ENCODE results near the gene HEMGN.

Gene HEMGN

GRCh38 chr9:97934321-97935115, 3.5 kb downstream of the HEMGN start:
- Histone ChIP-seq H2BK12ac (ENCODE audit: low read length in 2 of 2) (no peak overlapping the region), H3K79me1 (replicated peaks; ENCODE audit: low read length, poor library complexity, severe bottlenecking) (no peaks in the 10 kb centered on the region)

GRCh38 chr9:97933297-97933998, 4.5 kb downstream of the HEMGN start:
- Histone ChIP-seq H2BK5ac (ENCODE audit: low read depth, low read length, poor library complexity, severe bottlenecking) (no peak overlapping the region), H3K4me1 (ENCODE audit: control insufficient read depth, insufficient read depth, low read depth, low read length) (no peaks in the 10 kb centered on the region), H3K4ac (ENCODE audit: low read depth in 1 of 2, low read length in 2 of 2) (no peak overlapping the region), H2BK15ac (ENCODE audit: low read depth, poor library complexity, severe bottlenecking) (no peak overlapping the region), H4K91ac (ENCODE audit: low read length) (no peak overlapping the region), H3K18ac (ENCODE audit: low read depth in 1 of 2, low read length in 2 of 2) (no peak overlapping the region), H3K27me3 (ENCODE audit: control insufficient read depth in 1 of 2, insufficient read depth in 1 of 2, low read length in 2 of 2) (peaks cover 49 to 51% of the 10 kb centered on the region in 2 experiments), H3K4me3 (ENCODE audit: insufficient read depth in 1 of 2, low read depth in 1 of 2, low read length in 2 of 2) (no peak overlapping the region), H2BK12ac (ENCODE audit: low read length in 2 of 2) (no peak overlapping the region), H2AK5ac (ENCODE audit: low read length, severe bottlenecking) (no peak overlapping the region), H3K36me3 (ENCODE audit: control insufficient read depth in 1 of 2, insufficient read depth in 2 of 2, low read depth in 1 of 2, low read length in 2 of 2) (no peaks in the 10 kb centered on the region), H2AFZ (ENCODE audit: low read depth, low read length) (no peak overlapping the region), H3K79me1 (replicated peaks; ENCODE audit: low read length, poor library complexity, severe bottlenecking) (no peaks in the 10 kb centered on the region), H3K27ac (ENCODE audit: low read length, poor library complexity, severe bottlenecking) (no peak overlapping the region), H4K8ac (ENCODE audit: low read length) (no peak overlapping the region), H3K4me2 (ENCODE audit: low read length, poor library complexity, severe bottlenecking) (no peak overlapping the region), H3K9ac (ENCODE audit: low read length) (no peak overlapping the region), H3K14ac (ENCODE audit: low read length in 2 of 2) (no peak overlapping the region), H3K23ac (ENCODE audit: low read length in 2 of 2) (no peak overlapping the region), H2BK120ac (ENCODE audit: low read depth, low read length) (no peak overlapping the region), H3K9me3 (ENCODE audit: control insufficient read depth, low read length) (no peaks in the 10 kb centered on the region)
- DNase-seq = no peak
- 20% methylated on average over 1 of the region's 4 CpGs for WGBS

More at GRCh38 chr9:97934321-97935115, 3.5 kb downstream of the HEMGN start:
- no peak overlapping the region for H2BK5ac ChIP-seq (ENCODE audit: low read depth, low read length, poor library complexity, severe bottlenecking)
- peaks cover 57 to 58% of the 10 kb centered on the region in 2 experiments for H3K27me3 ChIP-seq (ENCODE audit: control insufficient read depth in 1 of 2, insufficient read depth in 1 of 2, low read length in 2 of 2)
- H3K4me3 ChIP-seq (ENCODE audit: insufficient read depth in 1 of 2, low read depth in 1 of 2, low read length in 2 of 2) = no peak overlapping the region
- H2BK15ac ChIP-seq (ENCODE audit: low read depth, poor library complexity, severe bottlenecking) = no peak overlapping the region
- H3K9ac ChIP-seq (ENCODE audit: low read length) = no peak overlapping the region
- H4K8ac ChIP-seq (ENCODE audit: low read length) = no peak overlapping the region
- H3K4ac ChIP-seq (ENCODE audit: low read depth in 1 of 2, low read length in 2 of 2) = no peak overlapping the region
- H3K18ac ChIP-seq (ENCODE audit: low read depth in 1 of 2, low read length in 2 of 2) = no peak overlapping the region
- H2AFZ ChIP-seq (ENCODE audit: low read depth, low read length) = no peak overlapping the region
- DNase-seq = no peak
- H4K91ac ChIP-seq (ENCODE audit: low read length) = no peak overlapping the region
- H3K23ac ChIP-seq (ENCODE audit: low read length in 2 of 2) = no peak overlapping the region
- H3K9me3 ChIP-seq (ENCODE audit: control insufficient read depth, low read length) = no peaks in the 10 kb centered on the region
- H2BK120ac ChIP-seq (ENCODE audit: low read depth, low read length) = no peak overlapping the region
- H3K36me3 ChIP-seq (ENCODE audit: control insufficient read depth in 1 of 2, insufficient read depth in 2 of 2, low read depth in 1 of 2, low read length in 2 of 2) = no peaks in the 10 kb centered on the region
- 18% methylated on average over 3 of the region's 6 CpGs for WGBS
- H3K14ac ChIP-seq (ENCODE audit: low read length in 2 of 2) = no peak overlapping the region
- no peak overlapping the region for H3K27ac ChIP-seq (ENCODE audit: low read length, poor library complexity, severe bottlenecking)
- no peaks in the 10 kb centered on the region for H3K4me1 ChIP-seq (ENCODE audit: control insufficient read depth, insufficient read depth, low read depth, low read length)
- H3K4me2 ChIP-seq (ENCODE audit: low read length, poor library complexity, severe bottlenecking) = no peak overlapping the region
- no peak overlapping the region for H2AK5ac ChIP-seq (ENCODE audit: low read length, severe bottlenecking)

GRCh38 chr9:97930972-97931371, 7.0 kb downstream of the HEMGN start:
- no peaks in the 10 kb centered on the region for H3K9me3 ChIP-seq (ENCODE audit: control insufficient read depth, low read length)
- H3K36me3 ChIP-seq (ENCODE audit: control insufficient read depth in 1 of 2, insufficient read depth in 2 of 2, low read depth in 1 of 2, low read length in 2 of 2) = no peaks in the 10 kb centered on the region
- no peak overlapping the region for H3K4ac ChIP-seq (ENCODE audit: low read depth in 1 of 2, low read length in 2 of 2)
- H4K91ac ChIP-seq (ENCODE audit: low read length) = no peak overlapping the region
- H2AK5ac ChIP-seq (ENCODE audit: low read length, severe bottlenecking) = no peak overlapping the region
- no peak for DNase-seq
- peaks cover 48 to 49% of the 10 kb centered on the region in 2 experiments for H3K27me3 ChIP-seq (ENCODE audit: control insufficient read depth in 1 of 2, insufficient read depth in 1 of 2, low read length in 2 of 2)
- H2BK12ac ChIP-seq (ENCODE audit: low read length in 2 of 2) = no peak overlapping the region
- no peak overlapping the region for H3K4me3 ChIP-seq (ENCODE audit: insufficient read depth in 1 of 2, low read depth in 1 of 2, low read length in 2 of 2)
- H3K23ac ChIP-seq (ENCODE audit: low read length in 2 of 2) = no peak overlapping the region
- no peak overlapping the region for H3K9ac ChIP-seq (ENCODE audit: low read length)
- no peak overlapping the region for H2BK120ac ChIP-seq (ENCODE audit: low read depth, low read length)
- no peak overlapping the region for H2AFZ ChIP-seq (ENCODE audit: low read depth, low read length)
- no peak overlapping the region for H3K18ac ChIP-seq (ENCODE audit: low read depth in 1 of 2, low read length in 2 of 2)
- no peak overlapping the region for H2BK5ac ChIP-seq (ENCODE audit: low read depth, low read length, poor library complexity, severe bottlenecking)
- 71% methylated on average over 2 of the region's 3 CpGs for WGBS
- no peak overlapping the region for H3K27ac ChIP-seq (ENCODE audit: low read length, poor library complexity, severe bottlenecking)
- H3K79me1 ChIP-seq (replicated peaks; ENCODE audit: low read length, poor library complexity, severe bottlenecking) = no peaks in the 10 kb centered on the region
- H4K8ac ChIP-seq (ENCODE audit: low read length) = no peak overlapping the region
- no peak overlapping the region for H3K4me2 ChIP-seq (ENCODE audit: low read length, poor library complexity, severe bottlenecking)
- H2BK15ac ChIP-seq (ENCODE audit: low read depth, poor library complexity, severe bottlenecking) = no peak overlapping the region
- H3K14ac ChIP-seq (ENCODE audit: low read length in 2 of 2) = no peak overlapping the region
- H3K4me1 ChIP-seq (ENCODE audit: control insufficient read depth, insufficient read depth, low read depth, low read length) = no peaks in the 10 kb centered on the region

GRCh38 chr9:97928986-97929604, 8.9 kb downstream of the HEMGN start:
- Histone ChIP-seq H3K36me3 (ENCODE audit: control insufficient read depth in 1 of 2, insufficient read depth in 2 of 2, low read depth in 1 of 2, low read length in 2 of 2) (no peaks in the 10 kb centered on the region), H3K9ac (ENCODE audit: low read length) (no peak overlapping the region), H3K18ac (ENCODE audit: low read depth in 1 of 2, low read length in 2 of 2) (no peak overlapping the region), H3K4me2 (ENCODE audit: low read length, poor library complexity, severe bottlenecking) (no peak overlapping the region), H2BK5ac (ENCODE audit: low read depth, low read length, poor library complexity, severe bottlenecking) (no peak overlapping the region), H2BK15ac (ENCODE audit: low read depth, poor library complexity, severe bottlenecking) (no peak overlapping the region), H2BK120ac (ENCODE audit: low read depth, low read length) (no peak overlapping the region), H3K27ac (ENCODE audit: low read length, poor library complexity, severe bottlenecking) (no peak overlapping the region), H3K4ac (ENCODE audit: low read depth in 1 of 2, low read length in 2 of 2) (no peak overlapping the region), H3K14ac (ENCODE audit: low read length in 2 of 2) (no peak overlapping the region), H3K27me3 (ENCODE audit: control insufficient read depth in 1 of 2, insufficient read depth in 1 of 2, low read length in 2 of 2) (peaks cover 34 to 38% of the 10 kb centered on the region in 2 experiments), H3K23ac (ENCODE audit: low read length in 2 of 2) (no peak overlapping the region), H2BK12ac (ENCODE audit: low read length in 2 of 2) (no peak overlapping the region), H2AFZ (ENCODE audit: low read depth, low read length) (no peak overlapping the region), H3K9me3 (ENCODE audit: control insufficient read depth, low read length) (no peaks in the 10 kb centered on the region), H4K91ac (ENCODE audit: low read length) (no peak overlapping the region), H3K4me1 (ENCODE audit: control insufficient read depth, insufficient read depth, low read depth, low read length) (no peaks in the 10 kb centered on the region), H4K8ac (ENCODE audit: low read length) (no peak overlapping the region), H3K79me1 (replicated peaks; ENCODE audit: low read length, poor library complexity, severe bottlenecking) (no peaks in the 10 kb centered on the region), H2AK5ac (ENCODE audit: low read length, severe bottlenecking) (no peak overlapping the region), H3K4me3 (ENCODE audit: insufficient read depth in 1 of 2, low read depth in 1 of 2, low read length in 2 of 2) (no peak overlapping the region)
- 65% methylated on average over 4 of the region's 4 CpGs for WGBS
- DNase-seq = no peak

Measured in mesenchymal stem cell (in vitro differentiated cells and primary cell).